SK-N-MC (cell line): ENCODE results near the gene IFFO2.

Source experiments
- EZH2 ChIP-seq: fragments of 200-600 bp; sonication (generic); IDR thresholded peaks from one replicate; pipeline ENCODE4 v1.6.1; 2017; ENCODE audit warnings: antibody characterized with exemption
- FOXP2 ChIP-seq: optimal IDR thresholded peaks from 2 replicates; pipeline ENCODE3; 2011; ENCODE audit warnings: mild to moderate bottlenecking, moderate library complexity; ENCODE audit not compliant: insufficient read depth; ENCODE audit errors: extremely low read length, control extremely low read depth
- POLR2AphosphoS5 ChIP-seq: IDR thresholded peaks from 2 replicates; pipeline ENCODE4 v1.6.1; 2012; ENCODE audit warnings: mild to moderate bottlenecking, low read depth, low read length, borderline replicate concordance

- no peak for TF ChIP-seq POLR2AphosphoS5
- no peak for TF ChIP-seq EZH2
- TF ChIP-seq FOXP2 = no peak
Measured at GRCh38 chr1:18876210-18876609, 80.3 kb downstream of the IFFO2 start.
